Lower leg skin (tissue), 3 donors: ENCODE data around the gene ZNF219.

Experiments
- CTCF ChIP-seq, 3 donors: fragments of 450-650 bp; IDR thresholded peaks; one replicate each; pipeline ENCODE4 v1.5.1; 2016; ENCODE audit warnings: antibody characterized with exemption in 3 of 3, mild to moderate bottlenecking in 3 of 3, moderate library complexity in 2 of 3
- POLR2A ChIP-seq, 2 donors: fragments of 450-650 bp; IDR thresholded peaks; one replicate each; pipeline ENCODE4 v1.6.1; 2016 to 2017; ENCODE audit warnings: antibody characterized with exemption in 2 of 2, mild to moderate bottlenecking in 1 of 2, moderate library complexity in 1 of 2

- no peak for TF ChIP-seq CTCF (IDR thresholded peaks at IDR 0.05)
- TF ChIP-seq POLR2A (IDR thresholded peaks at IDR 0.05), result no peak
Measured at GRCh38 chr14:21054768-21055145, 43.7 kb downstream of the ZNF219 start.
